Measurements from ENCODE around the gene FNBP1L.

The FNBP1L gene

DNA sequence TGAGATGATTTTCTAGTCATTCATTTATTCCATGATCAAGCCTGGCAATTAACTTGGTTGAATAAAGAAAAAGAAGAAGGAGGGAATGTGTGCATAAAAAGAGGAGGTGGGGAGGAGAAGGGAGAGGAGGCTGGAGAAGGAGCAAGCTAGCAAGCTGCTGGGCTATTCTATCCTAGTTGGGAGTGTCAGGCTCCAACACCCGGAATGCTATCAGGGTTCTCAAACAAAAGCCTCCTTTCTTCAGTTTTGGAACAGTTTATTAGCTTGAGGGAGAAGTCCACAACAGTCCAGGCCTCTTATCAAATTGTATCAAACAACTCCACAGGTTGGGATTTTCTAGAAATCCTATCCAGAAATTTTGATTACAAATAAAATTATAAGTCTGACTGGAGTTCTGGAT is 153.8 kb downstream of the FNBP1L start:
- no peaks in the 10 kb centered on the region for H3K9me3 ChIP-seq (replicated peaks; ENCODE audit: insufficient read depth, low read length)
- no peak overlapping the region for H3K4me3 ChIP-seq (ENCODE audit: low read length)
- DNase-seq: no peak
- H3K9me2 ChIP-seq (replicated peaks; ENCODE audit: insufficient read depth, low read length): no peaks in the 10 kb centered on the region
- no peaks in the 10 kb centered on the region for H4K20me1 ChIP-seq (ENCODE audit: insufficient read depth, low read length)
- TF ChIP-seq EZH2 (optimal IDR thresholded peaks at IDR 0.05; ENCODE audit: low read depth, low read length): no peak
- TF ChIP-seq, protein P1, sequence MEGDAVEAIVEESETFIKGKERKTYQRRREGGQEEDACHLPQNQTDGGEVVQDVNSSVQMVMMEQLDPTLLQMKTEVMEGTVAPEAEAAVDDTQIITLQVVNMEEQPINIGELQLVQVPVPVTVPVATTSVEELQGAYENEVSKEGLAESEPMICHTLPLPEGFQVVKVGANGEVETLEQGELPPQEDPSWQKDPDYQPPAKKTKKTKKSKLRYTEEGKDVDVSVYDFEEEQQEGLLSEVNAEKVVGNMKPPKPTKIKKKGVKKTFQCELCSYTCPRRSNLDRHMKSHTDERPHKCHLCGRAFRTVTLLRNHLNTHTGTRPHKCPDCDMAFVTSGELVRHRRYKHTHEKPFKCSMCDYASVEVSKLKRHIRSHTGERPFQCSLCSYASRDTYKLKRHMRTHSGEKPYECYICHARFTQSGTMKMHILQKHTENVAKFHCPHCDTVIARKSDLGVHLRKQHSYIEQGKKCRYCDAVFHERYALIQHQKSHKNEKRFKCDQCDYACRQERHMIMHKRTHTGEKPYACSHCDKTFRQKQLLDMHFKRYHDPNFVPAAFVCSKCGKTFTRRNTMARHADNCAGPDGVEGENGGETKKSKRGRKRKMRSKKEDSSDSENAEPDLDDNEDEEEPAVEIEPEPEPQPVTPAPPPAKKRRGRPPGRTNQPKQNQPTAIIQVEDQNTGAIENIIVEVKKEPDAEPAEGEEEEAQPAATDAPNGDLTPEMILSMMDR (IDR thresholded peaks at IDR 0.05; ENCODE audit: low read length): no peak
- no peak for TF ChIP-seq EZH2phosphoT487 (IDR thresholded peaks at IDR 0.05; ENCODE audit: low read length)
- no peak overlapping the region for H2AFZ ChIP-seq (ENCODE audit: low read length)
- H3F3A ChIP-seq (ENCODE audit: insufficient read depth, low read length): no peaks in the 10 kb centered on the region
- no peak overlapping the region for H3K4me2 ChIP-seq (ENCODE audit: low read depth, low read length)
- H3K79me2 ChIP-seq (ENCODE audit: low read length): no peaks in the 10 kb centered on the region
- no peak overlapping the region for H3K9ac ChIP-seq (ENCODE audit: low read length)
- no peak overlapping the region for H3K27ac ChIP-seq (ENCODE audit: low read length)
- no peaks in the 10 kb centered on the region for H3K36me3 ChIP-seq (replicated peaks; ENCODE audit: insufficient read depth, low read length)
- H3K27me3 ChIP-seq (replicated peaks; ENCODE audit: insufficient read depth, low read length): no peaks in the 10 kb centered on the region
- no peaks in the 10 kb centered on the region for H3K4me1 ChIP-seq (ENCODE audit: low read length)

DNA sequence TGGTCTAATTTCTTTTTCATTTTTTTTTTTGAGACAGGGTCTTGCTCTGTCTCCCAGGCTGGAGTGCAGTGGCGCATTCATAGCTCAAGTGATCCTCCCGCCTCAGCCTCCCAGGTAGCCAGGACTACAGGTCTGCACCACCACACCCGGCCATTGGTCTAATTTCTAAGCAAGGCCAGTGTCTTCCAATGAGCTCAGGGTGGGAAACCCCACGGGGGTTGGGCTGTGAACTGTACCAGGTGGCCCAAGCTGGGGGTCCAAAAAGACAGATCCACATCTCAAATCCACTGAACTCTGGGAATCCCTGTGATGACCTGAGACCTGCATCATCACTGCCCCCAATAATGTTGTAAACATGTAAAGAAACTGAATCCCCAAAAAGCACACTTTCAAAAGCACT is 154.2 kb downstream of the FNBP1L start:
- no peaks in the 10 kb centered on the region for H3K4me1 ChIP-seq (ENCODE audit: low read length)
- H3K27ac ChIP-seq (ENCODE audit: low read length): no peak overlapping the region
- no peak overlapping the region for H3K4me2 ChIP-seq (ENCODE audit: low read depth, low read length)
- TF ChIP-seq EZH2 (optimal IDR thresholded peaks at IDR 0.05; ENCODE audit: low read depth, low read length): no peak
- TF ChIP-seq, protein P1 (IDR thresholded peaks at IDR 0.05; ENCODE audit: low read length): no peak
- TF ChIP-seq EZH2phosphoT487 (IDR thresholded peaks at IDR 0.05; ENCODE audit: low read length): no peak
- no peaks in the 10 kb centered on the region for H3K9me3 ChIP-seq (replicated peaks; ENCODE audit: insufficient read depth, low read length)
- no peaks in the 10 kb centered on the region for H3K36me3 ChIP-seq (replicated peaks; ENCODE audit: insufficient read depth, low read length)
- H2AFZ ChIP-seq (ENCODE audit: low read length): no peak overlapping the region
- H3K79me2 ChIP-seq (ENCODE audit: low read length): no peaks in the 10 kb centered on the region
- no peaks in the 10 kb centered on the region for H3K27me3 ChIP-seq (replicated peaks; ENCODE audit: insufficient read depth, low read length)
- no peak overlapping the region for H3K4me3 ChIP-seq (ENCODE audit: low read length)
- H4K20me1 ChIP-seq (ENCODE audit: insufficient read depth, low read length): no peaks in the 10 kb centered on the region
- no peaks in the 10 kb centered on the region for H3K9me2 ChIP-seq (replicated peaks; ENCODE audit: insufficient read depth, low read length)
- H3K9ac ChIP-seq (ENCODE audit: low read length): no peak overlapping the region
- no peaks in the 10 kb centered on the region for H3F3A ChIP-seq (ENCODE audit: insufficient read depth, low read length)
- no peak for DNase-seq

DNA sequence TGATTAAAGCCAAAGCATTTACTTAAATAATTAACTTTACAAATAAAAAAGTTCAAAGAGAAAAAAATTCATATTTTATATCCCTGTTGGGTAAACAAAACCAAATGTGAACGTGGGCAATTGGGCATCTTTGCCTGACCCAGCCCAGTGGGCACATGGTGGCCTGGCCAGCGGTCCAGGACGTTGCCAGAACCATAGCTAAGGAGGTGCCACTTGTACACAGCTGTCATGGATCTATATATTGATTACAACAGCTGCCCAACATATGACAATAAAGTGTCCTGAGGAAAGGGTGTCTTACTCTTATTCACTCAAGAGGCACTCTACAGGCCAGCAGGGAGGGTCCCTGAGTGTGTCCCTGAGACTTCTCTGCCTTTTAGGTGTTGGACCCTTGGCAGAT is 155.2 kb downstream of the FNBP1L start:
- no peaks in the 10 kb centered on the region for H3K79me2 ChIP-seq (ENCODE audit: low read length)
- no peak overlapping the region for H3K4me3 ChIP-seq (ENCODE audit: low read length)
- no peak for TF ChIP-seq EZH2 (optimal IDR thresholded peaks at IDR 0.05; ENCODE audit: low read depth, low read length)
- no peak for TF ChIP-seq EZH2phosphoT487 (IDR thresholded peaks at IDR 0.05; ENCODE audit: low read length)
- TF ChIP-seq, protein P1 (IDR thresholded peaks at IDR 0.05; ENCODE audit: low read length): no peak
- H3K27me3 ChIP-seq (replicated peaks; ENCODE audit: insufficient read depth, low read length): no peaks in the 10 kb centered on the region
- H3F3A ChIP-seq (ENCODE audit: insufficient read depth, low read length): no peaks in the 10 kb centered on the region
- no peaks in the 10 kb centered on the region for H3K36me3 ChIP-seq (replicated peaks; ENCODE audit: insufficient read depth, low read length)
- no peak overlapping the region for H3K27ac ChIP-seq (ENCODE audit: low read length)
- no peaks in the 10 kb centered on the region for H4K20me1 ChIP-seq (ENCODE audit: insufficient read depth, low read length)
- no peak overlapping the region for H2AFZ ChIP-seq (ENCODE audit: low read length)
- no peak overlapping the region for H3K9ac ChIP-seq (ENCODE audit: low read length)
- no peak overlapping the region for H3K4me2 ChIP-seq (ENCODE audit: low read depth, low read length)
- no peaks in the 10 kb centered on the region for H3K4me1 ChIP-seq (ENCODE audit: low read length)
- DNase-seq: no peak
- H3K9me3 ChIP-seq (replicated peaks; ENCODE audit: insufficient read depth, low read length): no peaks in the 10 kb centered on the region
- no peaks in the 10 kb centered on the region for H3K9me2 ChIP-seq (replicated peaks; ENCODE audit: insufficient read depth, low read length)

Measured in MM.1S (cell line).